ENCODE data around the gene SPATA16. TPM values are rescaled to one million over a fixed set of nuclear protein-coding genes. Genes with fewer than 3 reads are reported as not detected.

SPATA16 gene
- total RNA-seq, 2 experiments from 2014 or later: not detected

- POLR2A ChIA-PET: no interaction called here
- no peak overlapping the region for H3K27ac Mint-ChIP-seq
- ATAC-seq (no peak), DNase-seq (no peak)
- H3K9me3 Mint-ChIP-seq (ENCODE audit: low read depth): peaks cover 2% of the 10 kb centered on the region
- H3K4me3 Mint-ChIP-seq: no peak overlapping the region
- H3K36me3 Mint-ChIP-seq (ENCODE audit: low read depth): no peaks in the 10 kb centered on the region
- H3K27me3 Mint-ChIP-seq: peaks cover 3% of the 10 kb centered on the region
- no peaks in the 10 kb centered on the region for H3K4me1 Mint-ChIP-seq
- intact Hi-C loops (cut with DNase I, micrococcal nuclease): no loop called here
- CTCF ChIA-PET: no interaction called here
These were observed 140.5 kb downstream of the SPATA16 start for GRCh38 chr3:173000553-173000952.

GRCh38 chr3:172993412-172993811, 147.6 kb downstream of the SPATA16 start:
- no peak overlapping the region for H3K4me3 Mint-ChIP-seq
- POLR2A ChIA-PET: interaction anchor here (0.6 kb wide), 1 partner anchor 27 kb away, joined by 11 read pairs; no protein-coding TSS in a partner anchor
- ATAC-seq (no peak), DNase-seq (no peak)
- H3K9me3 Mint-ChIP-seq (ENCODE audit: low read depth): no peaks in the 10 kb centered on the region
- no peaks in the 10 kb centered on the region for H3K4me1 Mint-ChIP-seq
- no peak overlapping the region for H3K27ac Mint-ChIP-seq
- CTCF ChIA-PET: no interaction called here
- no peaks in the 10 kb centered on the region for H3K27me3 Mint-ChIP-seq
- H3K36me3 Mint-ChIP-seq (ENCODE audit: low read depth): no peaks in the 10 kb centered on the region
- intact Hi-C loops (cut with DNase I, micrococcal nuclease): no loop called here

DNA sequence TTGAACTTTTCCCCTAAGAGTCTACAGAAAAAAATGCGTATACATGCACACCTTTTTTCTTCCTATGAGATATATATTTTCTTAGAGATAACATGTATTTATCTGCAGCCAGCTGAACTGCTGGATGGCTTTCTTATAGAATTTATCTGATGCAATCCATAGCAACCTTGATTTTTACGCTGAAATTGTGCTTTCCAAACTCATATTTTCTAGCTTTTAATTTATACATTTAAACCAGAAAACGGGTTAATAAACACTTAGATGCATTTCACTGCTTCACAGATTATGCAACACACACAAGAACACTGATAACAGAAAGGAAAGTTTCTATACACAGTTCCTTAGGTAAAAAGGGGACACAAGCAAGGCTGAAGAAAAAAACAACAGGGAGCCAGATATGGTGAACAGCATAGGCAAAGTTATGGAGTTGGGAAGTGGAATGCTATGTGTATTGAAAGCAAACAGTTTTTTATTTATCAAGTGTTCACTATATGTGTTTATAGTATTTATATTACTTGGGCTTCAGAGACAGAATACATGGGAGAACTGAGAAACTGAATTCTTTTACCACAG, 149.5 kb downstream of the SPATA16 start:
- Mint-ChIP-seq H3K36me3 (ENCODE audit: low read depth) (no peaks in the 10 kb centered on the region), H3K27me3 (no peaks in the 10 kb centered on the region), H3K9me3 (ENCODE audit: low read depth) (no peaks in the 10 kb centered on the region), H3K4me1 (no peaks in the 10 kb centered on the region), H3K27ac (no peak overlapping the region), H3K4me3 (no peak overlapping the region)
- CTCF ChIA-PET: no interaction called here
- DNase-seq (no peak), ATAC-seq (no peak)
- intact Hi-C loops (cut with DNase I, micrococcal nuclease): no loop called here
- POLR2A ChIA-PET: no interaction called here

DNA sequence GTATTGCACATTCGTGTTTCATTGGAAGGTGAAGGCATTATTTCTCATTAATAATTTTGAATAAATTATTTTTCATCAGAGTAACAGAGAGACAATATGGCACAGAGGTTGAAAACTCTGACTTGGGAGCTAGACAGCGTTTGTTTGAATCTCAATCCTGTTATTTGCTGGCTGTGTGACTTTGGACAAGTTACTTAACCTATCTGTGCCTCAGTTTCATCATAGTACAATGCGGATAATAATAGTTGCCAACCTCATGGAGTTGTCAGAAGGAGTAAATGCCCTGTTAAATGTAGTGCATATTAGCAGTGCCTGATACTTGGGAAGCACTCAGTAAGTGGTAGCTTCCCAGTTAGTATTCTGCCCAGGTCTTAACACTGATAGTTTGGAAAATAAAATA, 151.7 kb downstream of the SPATA16 start:
- ATAC-seq (no peak), DNase-seq (no peak)
- H3K9me3 Mint-ChIP-seq (ENCODE audit: low read depth): no peaks in the 10 kb centered on the region
- H3K27me3 Mint-ChIP-seq: no peaks in the 10 kb centered on the region
- ChIA-PET POLR2A (no interaction called here), CTCF (no interaction called here)
- no peak overlapping the region for H3K27ac Mint-ChIP-seq
- H3K4me3 Mint-ChIP-seq: no peak overlapping the region
- no peaks in the 10 kb centered on the region for H3K4me1 Mint-ChIP-seq
- H3K36me3 Mint-ChIP-seq (ENCODE audit: low read depth): no peaks in the 10 kb centered on the region
- intact Hi-C loops (cut with DNase I, micrococcal nuclease): no loop called here

DNA sequence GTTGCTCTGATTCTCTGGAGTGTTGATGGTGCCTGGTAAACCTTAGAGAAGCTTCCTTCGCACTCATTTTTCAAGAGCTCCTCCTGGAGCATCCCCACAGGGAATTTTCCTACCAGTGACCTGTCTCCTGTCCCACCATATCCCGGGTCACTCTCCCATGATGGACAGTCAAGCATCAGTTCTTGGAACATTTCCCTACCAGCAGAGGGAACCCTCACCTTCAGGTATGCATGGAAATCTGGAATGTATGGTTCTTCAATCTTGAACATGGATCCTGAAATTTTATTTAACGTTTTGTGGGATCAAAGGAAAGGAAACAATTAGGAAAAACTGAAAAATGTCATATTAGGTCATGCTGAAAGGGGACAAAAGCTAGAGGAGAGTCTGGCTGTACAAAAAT, 153.8 kb downstream of the SPATA16 start:
- intact Hi-C loops (cut with DNase I, micrococcal nuclease): no loop called here
- H3K36me3 Mint-ChIP-seq (ENCODE audit: low read depth): no peaks in the 10 kb centered on the region
- no peak overlapping the region for H3K27ac Mint-ChIP-seq
- ChIA-PET CTCF (no interaction called here), POLR2A (no interaction called here)
- ATAC-seq (no peak), DNase-seq (no peak)
- no peaks in the 10 kb centered on the region for H3K27me3 Mint-ChIP-seq
- no peaks in the 10 kb centered on the region for H3K9me3 Mint-ChIP-seq (ENCODE audit: low read depth)
- no peak overlapping the region for H3K4me3 Mint-ChIP-seq
- H3K4me1 Mint-ChIP-seq: no peaks in the 10 kb centered on the region

GRCh38 chr3:172984914-172985313, 156.1 kb downstream of the SPATA16 start:
- intact Hi-C loops (cut with DNase I, micrococcal nuclease): no loop called here
- no peaks in the 10 kb centered on the region for H3K4me1 Mint-ChIP-seq
- no peak overlapping the region for H3K4me3 Mint-ChIP-seq
- ChIA-PET POLR2A (no interaction called here), CTCF (interaction anchor here (0.7 kb wide), 1 partner anchor 52 kb away, joined by 3 read pairs; no protein-coding TSS in a partner anchor)
- DNase-seq (no peak), ATAC-seq (no peak)
- H3K27ac Mint-ChIP-seq: no peak overlapping the region
- H3K27me3 Mint-ChIP-seq: no peaks in the 10 kb centered on the region
- H3K36me3 Mint-ChIP-seq (ENCODE audit: low read depth): no peaks in the 10 kb centered on the region
- peaks cover 3% of the 10 kb centered on the region for H3K9me3 Mint-ChIP-seq (ENCODE audit: low read depth)

DNA sequence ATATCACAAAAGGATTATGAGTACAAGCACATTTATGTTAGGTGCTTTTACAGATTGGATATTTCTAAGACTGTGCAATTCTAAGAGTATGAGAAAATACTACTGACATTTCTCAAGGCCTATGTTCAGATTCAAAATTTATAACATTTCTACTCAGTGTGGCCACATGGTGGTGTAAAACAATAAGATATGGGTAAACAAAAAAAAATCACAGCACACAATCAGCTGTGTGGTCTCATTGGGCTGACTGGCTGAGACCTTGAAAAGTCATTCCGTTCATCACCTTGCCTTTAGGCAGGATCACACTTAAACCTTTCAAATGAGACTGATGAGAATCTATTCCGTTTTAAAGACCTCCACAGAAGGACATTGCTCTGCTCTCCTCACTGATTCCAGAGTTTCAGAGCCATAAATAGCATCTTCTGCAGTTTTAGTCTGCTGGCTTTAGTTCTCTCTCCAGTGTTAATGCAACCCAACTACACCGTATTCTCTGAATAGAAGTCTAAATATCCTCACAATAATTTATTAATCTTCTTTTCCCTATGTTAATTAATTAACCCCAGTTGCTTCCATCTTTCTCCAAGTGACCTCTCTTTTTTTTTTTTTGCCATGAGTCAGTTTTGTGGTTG, 158.2 kb downstream of the SPATA16 start:
- Mint-ChIP-seq H3K4me3 (no peak overlapping the region), H3K9me3 (ENCODE audit: low read depth) (peaks cover 3% of the 10 kb centered on the region), H3K27me3 (no peaks in the 10 kb centered on the region), H3K4me1 (no peaks in the 10 kb centered on the region), H3K36me3 (ENCODE audit: low read depth) (no peaks in the 10 kb centered on the region), H3K27ac (no peak overlapping the region)
- CTCF ChIA-PET: no interaction called here
- ATAC-seq: no peak
- POLR2A ChIA-PET: no interaction called here
- intact Hi-C loops (cut with DNase I, micrococcal nuclease): no loop called here
- DNase-seq: no peak

- Mint-ChIP-seq H3K9me3 (ENCODE audit: low read depth) (peaks cover 3% of the 10 kb centered on the region), H3K27ac (no peak overlapping the region), H3K4me1 (no peaks in the 10 kb centered on the region), H3K36me3 (ENCODE audit: low read depth) (no peaks in the 10 kb centered on the region), H3K4me3 (no peak overlapping the region), H3K27me3 (no peaks in the 10 kb centered on the region)
- intact Hi-C loops (cut with DNase I, micrococcal nuclease): no loop called here
- ATAC-seq: no peak
- DNase-seq: no peak
- ChIA-PET CTCF (no interaction called here), POLR2A (no interaction called here)
These were observed 159.5 kb downstream of the SPATA16 start for GRCh38 chr3:172981407-172981983.

DNA sequence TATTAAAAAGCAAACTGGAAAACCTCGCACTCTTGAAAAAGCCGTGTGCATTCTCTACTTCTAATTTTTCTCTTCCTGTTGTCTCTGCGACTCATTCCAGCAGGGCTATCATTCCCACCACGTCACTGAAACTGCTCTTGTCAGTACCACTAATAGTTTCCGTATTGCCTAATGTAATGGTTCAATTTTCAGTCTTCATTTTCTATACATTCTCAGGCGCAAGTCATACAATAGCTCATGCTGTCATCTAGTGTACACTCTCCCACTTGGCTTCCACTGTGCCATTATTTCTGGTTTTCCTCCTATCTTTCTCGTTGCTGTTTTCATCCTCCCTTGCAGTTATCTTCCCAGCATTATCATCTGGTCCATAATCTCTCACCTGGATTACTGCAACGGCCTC, 160.2 kb downstream of the SPATA16 start:
- intact Hi-C loops (cut with DNase I, micrococcal nuclease): no loop called here
- peaks cover 3% of the 10 kb centered on the region for H3K9me3 Mint-ChIP-seq (ENCODE audit: low read depth)
- no peaks in the 10 kb centered on the region for H3K36me3 Mint-ChIP-seq (ENCODE audit: low read depth)
- H3K27ac Mint-ChIP-seq: no peak overlapping the region
- no peaks in the 10 kb centered on the region for H3K4me1 Mint-ChIP-seq
- ChIA-PET CTCF (no interaction called here), POLR2A (no interaction called here)
- ATAC-seq: no peak
- no peaks in the 10 kb centered on the region for H3K27me3 Mint-ChIP-seq
- no peak for DNase-seq
- no peak overlapping the region for H3K4me3 Mint-ChIP-seq

DNA sequence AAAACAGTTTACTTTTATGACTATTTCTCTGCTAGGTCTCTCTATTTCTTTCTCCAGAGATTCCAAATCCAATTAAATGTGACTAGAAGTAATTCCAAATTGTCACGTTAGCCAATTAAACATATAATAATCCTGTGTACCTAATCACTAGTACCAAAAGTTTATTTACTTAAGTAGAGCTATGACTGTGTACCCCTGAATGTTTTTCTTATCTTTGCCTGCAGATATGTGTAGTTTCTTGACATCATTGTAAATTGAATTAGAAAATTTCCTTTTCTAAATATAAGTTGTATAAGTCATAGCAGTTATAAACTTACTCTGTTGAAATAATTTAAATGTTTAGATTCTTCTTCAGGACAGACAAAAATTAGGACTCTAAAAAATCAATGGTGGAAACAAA, 163.3 kb downstream of the SPATA16 start:
- intact Hi-C loops (cut with DNase I, micrococcal nuclease): no loop called here
- no peaks in the 10 kb centered on the region for H3K36me3 Mint-ChIP-seq (ENCODE audit: low read depth)
- H3K27me3 Mint-ChIP-seq: no peaks in the 10 kb centered on the region
- ChIA-PET CTCF (no interaction called here), POLR2A (no interaction called here)
- DNase-seq (no peak), ATAC-seq (no peak)
- peaks cover 3% of the 10 kb centered on the region for H3K9me3 Mint-ChIP-seq (ENCODE audit: low read depth)
- H3K27ac Mint-ChIP-seq: no peak overlapping the region
- H3K4me3 Mint-ChIP-seq: no peak overlapping the region
- H3K4me1 Mint-ChIP-seq: no peaks in the 10 kb centered on the region

DNA sequence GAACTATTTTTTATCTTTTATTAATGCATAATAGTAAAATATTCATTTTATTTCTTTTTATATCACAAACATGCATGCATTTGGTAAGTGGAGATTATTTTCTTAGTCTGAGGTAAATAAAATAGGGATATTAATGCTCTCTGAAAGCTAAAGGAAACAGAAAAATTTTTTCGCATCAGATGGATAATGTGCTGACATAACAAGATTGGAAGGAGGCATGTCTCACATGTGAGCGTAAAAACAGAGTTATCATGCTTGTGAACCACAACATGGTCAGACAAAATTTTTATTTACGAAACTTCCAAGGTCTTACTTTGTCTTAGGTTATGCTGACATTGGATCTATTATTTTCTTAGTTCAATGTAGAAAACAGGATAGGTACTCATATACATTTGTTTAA, 166.1 kb downstream of the SPATA16 start:
- DNase-seq (no peak), ATAC-seq (no peak)
- POLR2A ChIA-PET: no interaction called here
- H3K27ac Mint-ChIP-seq: no peak overlapping the region
- CTCF ChIA-PET: no interaction called here
- H3K9me3 Mint-ChIP-seq (ENCODE audit: low read depth): no peaks in the 10 kb centered on the region
- no peaks in the 10 kb centered on the region for H3K36me3 Mint-ChIP-seq (ENCODE audit: low read depth)
- no peak overlapping the region for H3K4me3 Mint-ChIP-seq
- intact Hi-C loops (cut with DNase I, micrococcal nuclease): no loop called here
- H3K27me3 Mint-ChIP-seq: no peaks in the 10 kb centered on the region
- no peaks in the 10 kb centered on the region for H3K4me1 Mint-ChIP-seq

- ChIA-PET POLR2A (no interaction called here), CTCF (interaction anchor here (0.7 kb wide), 1 partner anchor 70 kb away, joined by 3 read pairs; no protein-coding TSS in a partner anchor)
- H3K9me3 Mint-ChIP-seq (ENCODE audit: low read depth): no peaks in the 10 kb centered on the region
- H3K4me3 Mint-ChIP-seq: no peak overlapping the region
- DNase-seq: no peak
- H3K27me3 Mint-ChIP-seq: no peaks in the 10 kb centered on the region
- no peak for ATAC-seq
- no peaks in the 10 kb centered on the region for H3K4me1 Mint-ChIP-seq
- no peaks in the 10 kb centered on the region for H3K36me3 Mint-ChIP-seq (ENCODE audit: low read depth)
- H3K27ac Mint-ChIP-seq: no peak overlapping the region
- intact Hi-C loops (cut with DNase I, micrococcal nuclease): no loop called here
These were observed 167.2 kb downstream of the SPATA16 start for GRCh38 chr3:172973799-172974198.

Data from activated CD4-positive, alpha-beta T cell treated with anti-CD3 and anti-CD28 coated beads for 36 hours (primary cell).